GM19467 (cell line): Measurements from ENCODE around the gene CENPM.
"Not testable (repeated sequence)": the region's sequence is repeated elsewhere in the genome, so short reads cannot be mapped to it uniquely, and the experiment has no call there.

Source experiments
- ATAC-seq: cut with Tn5 transposase; IDR thresholded peaks from one replicate; pipeline ENCODE4 v1.9.1; 2021; ENCODE audit warnings: mild to moderate bottlenecking, moderate library complexity; ENCODE audit not compliant: unreplicated experiment

CENPM gene

GRCh38 chr22:41966607-41967240 is 19.8 kb upstream of the CENPM start:
- ATAC-seq = no peak

- no peak for ATAC-seq
Observed at GRCh38 chr22:41966225-41966606, 19.3 kb upstream of the CENPM start.

- no peak for ATAC-seq
Observed at GRCh38 chr22:41964112-41964491, 17.1 kb upstream of the CENPM start.

- no peak for ATAC-seq
Observed at GRCh38 chr22:41963453-41964111, 16.6 kb upstream of the CENPM start.

GRCh38 chr22:41957941-41958556 is 11.1 kb upstream of the CENPM start:
- ATAC-seq = no peak

- no peak for ATAC-seq
Observed at GRCh38 chr22:41952713-41953112, 5.8 kb upstream of the CENPM start.

GRCh38 chr22:41951898-41952474 is 5.0 kb upstream of the CENPM start, which contains the start of gene SMIM45:
TSS of gene SMIM45 (plus strand) at chr22:41952150.
- no peak for ATAC-seq

- no peak for ATAC-seq
Observed at GRCh38 chr22:41949297-41949965, 2.5 kb upstream of the CENPM start.

- ATAC-seq = not testable (repeated sequence)
Observed at GRCh38 chr22:41948928-41949296, 2.0 kb upstream of the CENPM start.

GRCh38 chr22:41948142-41948541 is 1.2 kb upstream of the CENPM start:
- no peak for ATAC-seq

GRCh38 chr22:41947424-41948080 is 600 bp upstream of the CENPM start:
- no peak for ATAC-seq

GRCh38 chr22:41943661-41944209 is 3.2 kb downstream of the CENPM start:
- no peak for ATAC-seq

- no peak for ATAC-seq
Observed at GRCh38 chr22:41940832-41941765, 5.9 kb downstream of the CENPM start.

GRCh38 chr22:41939981-41940831 is 6.7 kb downstream of the CENPM start:
- ATAC-seq = peak; percentile 41

GRCh38 chr22:41936894-41937169 is 10.1 kb downstream of the CENPM start:
- ATAC-seq = no peak

GRCh38 chr22:41935509-41935908 is 11.4 kb downstream of the CENPM start:
- no peak for ATAC-seq

GRCh38 chr22:41935015-41935351 is 12.0 kb downstream of the CENPM start:
- ATAC-seq = no peak

GRCh38 chr22:41934284-41935014 is 12.5 kb downstream of the CENPM start:
- ATAC-seq = no peak
